Spleen (tissue), 11 donors: ENCODE measurements around the gene RPL29. TPM values are rescaled to one million over a fixed set of nuclear protein-coding genes. Genes with fewer than 3 reads are reported as not detected.
A peak's percentile ranks its signal among the peaks of the same experiment; 100 is the strongest.

Experiments
- DNase-seq: peaks from one replicate; pipeline ENCODE4 v3.0.0-alpha.2; 2020
- H3K27ac ChIP-seq, 8 donors: fragments of 200-600 bp; sonication (generic) in 7 of 8; 1 replicate in 4 of 8; 2 replicates in 4 of 8; pipeline versions ENCODE4 v1.5.0 to v1.8.0; 2016 to 2021; ENCODE audit warnings: inconsistent platforms in 4 of 8, mild to moderate bottlenecking in 4 of 8, moderate library complexity in 1 of 8
- H3K27me3 ChIP-seq, 7 donors: fragments of 200-600 bp; sonication (generic) in 6 of 7; replicated peaks in 1 of 7; 1 replicate in 4 of 7; 2 replicates in 3 of 7; pipeline versions ENCODE4 v1.5.0 to v1.8.0; 2016 to 2021; ENCODE audit warnings: inconsistent platforms in 3 of 7, mild to moderate bottlenecking in 1 of 7
- H3K36me3 ChIP-seq, 6 donors: fragments of 200-600 bp; sonication (generic) in 5 of 6; 1 replicate in 4 of 6; 2 replicates in 2 of 6; pipeline versions ENCODE4 v1.5.0 to v1.8.0; 2016 to 2021; ENCODE audit warnings: inconsistent platforms in 2 of 6
- H3K4me1 ChIP-seq, 6 donors: fragments of 200-600 bp; sonication (generic) in 5 of 6; 1 replicate in 3 of 6; 2 replicates in 3 of 6; pipeline versions ENCODE4 v1.5.0 to v1.8.0; 2016 to 2021; ENCODE audit warnings: inconsistent platforms in 3 of 6
- H3K4me3 ChIP-seq, 8 donors: fragments of 200-600 bp; sonication (generic) in 7 of 8; 1 replicate in 4 of 8; 2 replicates in 4 of 8; pipeline versions ENCODE4 v1.5.0 to v1.8.0; 2016 to 2021; ENCODE audit warnings: inconsistent platforms in 4 of 8, mild to moderate bottlenecking in 4 of 8, moderate library complexity in 2 of 8
- H3K9me3 ChIP-seq, 8 donors: fragments of 200-600 bp; sonication (generic) in 7 of 8; 1 replicate in 4 of 8; 2 replicates in 4 of 8; pipeline versions ENCODE4 v1.5.0 to v1.8.0; 2016 to 2021; ENCODE audit warnings: inconsistent platforms in 4 of 8
- CTCF ChIP-seq, 11 experiments: fragments of 200-600 bp in 7 of 11; fragments of 450-650 bp in 4 of 11; sonication (generic) in 4 of 11; IDR thresholded peaks in 8 of 11; conservative IDR thresholded peaks in 3 of 11; 1 replicate in 7 of 11; 2 replicates in 4 of 11; pipeline versions ENCODE4 v1.4.0 to v1.8.0; 2016 to 2021; ENCODE audit warnings: antibody characterized with exemption in 11 of 11, inconsistent platforms in 4 of 11, mild to moderate bottlenecking in 1 of 11
- POLR2A ChIP-seq, 3 donors: fragments of 450-650 bp; IDR thresholded peaks; one replicate each; pipeline ENCODE4 v1.5.1; 2017; ENCODE audit warnings: antibody characterized with exemption in 3 of 3, mild to moderate bottlenecking in 1 of 3
- POLR2AphosphoS5 ChIP-seq, 3 donors: sonication (generic); formaldehyde crosslinking; IDR thresholded peaks; one replicate each; pipeline ENCODE4 v1.5.1; 2017; ENCODE audit warnings: antibody characterized with exemption in 3 of 3
- WGBS, 5 donors: extraction: QIAGEN DNeasy Blood & Tissue Kit in 3 of 5; methylation state at CpG; one replicate each; pipeline versions ENCODE4 v1.1.5 to v1.1.7; 2013 to 2018; 5-methylcytosine and 5-hydroxymethylcytosine counted together
- intact Hi-C: fragments of 100-400 bp; cut with DNase I; formaldehyde crosslinking; loops from one replicate; pipeline ENCODE4 v1.15.0; 2023; ENCODE audit warnings: low total_unique reads
- polyA plus RNA-seq, 3 donors: library from polyadenylated mRNA; stranded (reverse); fragments of 200-250 nt; gene quantifications; one replicate each; pipeline ENCODE4 v1.2.1, GENCODE V29; 2013
- total RNA-seq, 7 donors: library from RNA; depleted of rRNA in 3 of 7; stranded (reverse); fragments of >200 nt in 3 of 7; fragmentation: NEBNext Ultra II Directional in 4 of 7; extraction: Animal tissue kit (Norgen Biotek cat#: 25700) in 4 of 7; gene quantifications; one replicate each; pipeline versions ENCODE4 v1.1.0 to v1.2.1, GENCODE V29; 2016 to 2021
- donor health status: healthy with polysubstance abuse.
- donor health status: DM: no; HTN: no; CAD: no; lungs with moderate emphysema.
- donor health status: DM: no; HTN: no; CAD: no.
- donor health status: Bipolar disorder and iron deficiency.
- donor health status: healthy.
- donor health status: DM: no; HTN: no; CAD: no.
- donor health status: DM: yes; HTN: yes; CAD: no.

RPL29 gene
- total and polyA plus RNA-seq, 10 donors = 684 to 4,302 (median 1,095) TPM

- WGBS, 5 donors = 1 to 3% (median 1%) methylated on average over 10 to 81 of the region's 90 CpGs
- DNase-seq = no peak
- intact Hi-C loops = no loop called here
- H3K27me3 ChIP-seq = peaks cover 0 to 18% (median 0%) of the 10 kb centered on the region in 7 donors
- H3K27ac ChIP-seq = peak within 1 kb of the TSS; percentile 60 to 90 (median 86)
- H3K36me3 ChIP-seq = peaks cover 0 to 10% (median 0%) of the 10 kb centered on the region in 6 donors
- H3K4me1 ChIP-seq = peaks cover 1 to 77% (median 33%) of the 10 kb centered on the region in 6 donors
- H3K4me3 ChIP-seq = peak within 1 kb of the TSS; percentile 41 to 86 (median 56)
- no peaks in the 10 kb centered on the region for H3K9me3 ChIP-seq
- peak; percentile 37 to 72 (median 67) for TF ChIP-seq POLR2AphosphoS5 (IDR thresholded peaks at IDR 0.05)
- TF ChIP-seq POLR2A (IDR thresholded peaks at IDR 0.05) = no peak
Observed at GRCh38 chr3:51967384-51968169, 28.1 kb downstream of the RPL29 start, which contains the start of gene PCBP4. Gene PCBP4 (minus strand): TSS chr3:51967454. CDS start chr3:51961240, 6,214 bp downstream.

- Histone ChIP-seq H3K4me3 (peak overlapping the region; percentile 41 to 86 (median 56)), H3K27ac (peak overlapping the region in 7 of 8 donors; percentile 65 to 90 (median 87)), H3K9me3 (no peaks in the 10 kb centered on the region), H3K36me3 (peaks cover 0 to 10% (median 0%) of the 10 kb centered on the region in 6 donors), H3K4me1 (peaks cover 0 to 77% (median 34%) of the 10 kb centered on the region in 6 donors), H3K27me3 (peaks cover 0 to 18% (median 0%) of the 10 kb centered on the region in 7 donors)
- WGBS, 5 donors = 6 to 27% (median 7%) methylated on average over 6 to 33 of the region's 33 CpGs
- intact Hi-C loops = no loop called here
- no peak for TF ChIP-seq POLR2A (IDR thresholded peaks at IDR 0.05)
- no peak for TF ChIP-seq POLR2AphosphoS5 (IDR thresholded peaks at IDR 0.05)
- TF ChIP-seq CTCF (IDR thresholded peaks at IDR 0.05 in 8 of 11, conservative IDR thresholded peaks at IDR 0.05 in 3 of 11) = no peak
- no peak for DNase-seq
Observed at GRCh38 chr3:51966922-51967383, 28.7 kb downstream of the RPL29 start.

GRCh38 chr3:51966486-51966885, 29.2 kb downstream of the RPL29 start:
- H3K27me3 ChIP-seq = peaks cover 0 to 18% (median 0%) of the 10 kb centered on the region in 7 donors
- peak overlapping the region in 3 of 8 donors; percentile 86 to 90 (median 89) for H3K27ac ChIP-seq
- TF ChIP-seq CTCF (IDR thresholded peaks at IDR 0.05 in 8 of 11, conservative IDR thresholded peaks at IDR 0.05 in 3 of 11) (no peak), POLR2AphosphoS5 (IDR thresholded peaks at IDR 0.05) (no peak), POLR2A (IDR thresholded peaks at IDR 0.05) (no peak)
- peak overlapping the region in 5 of 8 donors; percentile 54 to 86 (median 62) for H3K4me3 ChIP-seq
- H3K4me1 ChIP-seq = peaks cover 0 to 77% (median 35%) of the 10 kb centered on the region in 6 donors
- peaks cover 0 to 8% (median 0%) of the 10 kb centered on the region in 6 donors for H3K36me3 ChIP-seq
- H3K9me3 ChIP-seq = no peaks in the 10 kb centered on the region
- intact Hi-C loops = no loop called here
- 79 to 90% (median 84%) methylated on average over 3 to 5 of the region's 5 CpGs for WGBS, 5 donors
- DNase-seq = no peak

GRCh38 chr3:51966016-51966415, 29.7 kb downstream of the RPL29 start:
- Histone ChIP-seq H3K36me3 (peaks cover 0 to 5% (median 0%) of the 10 kb centered on the region in 6 donors), H3K9me3 (no peaks in the 10 kb centered on the region), H3K4me1 (peaks cover 0 to 77% (median 35%) of the 10 kb centered on the region in 6 donors), H3K27ac (no peak overlapping the region), H3K27me3 (peaks cover 0 to 18% (median 0%) of the 10 kb centered on the region in 7 donors), H3K4me3 (peak overlapping the region in 1 of 8 donors; percentile 86)
- intact Hi-C loops = no loop called here
- DNase-seq = no peak
- 72 to 100% (median 80%) methylated on average over 2 of the region's 2 CpGs for WGBS, 5 donors
- TF ChIP-seq POLR2A (IDR thresholded peaks at IDR 0.05) (no peak), POLR2AphosphoS5 (IDR thresholded peaks at IDR 0.05) (no peak), CTCF (IDR thresholded peaks at IDR 0.05 in 8 of 11, conservative IDR thresholded peaks at IDR 0.05 in 3 of 11) (no peak)
